GM23338 (cell line): Measurements from ENCODE around the gene FOXP2.

Source experiments
- CREB1 ChIP-seq: fragments of 250-450 bp; sonication (Bioruptor Pico); IDR thresholded peaks from 2 replicates; pipeline ENCODE4 v1.5.0; 2020; ENCODE audit warnings: low read depth, mild to moderate bottlenecking, moderate library complexity
- EZH2 ChIP-seq: fragments of 200-600 bp; sonication (generic); IDR thresholded peaks from one replicate; pipeline ENCODE4 v1.8.0; 2017; ENCODE audit warnings: antibody characterized with exemption, mild to moderate bottlenecking, low read depth; ENCODE audit not compliant: unreplicated experiment
- EZH2phosphoT487 ChIP-seq: fragments of 200-600 bp; sonication (generic); IDR thresholded peaks from one replicate; pipeline ENCODE4 v1.8.1; 2018; ENCODE audit warnings: antibody characterized with exemption; ENCODE audit not compliant: unreplicated experiment
- NANOG ChIP-seq: IDR thresholded peaks from 2 replicates; pipeline ENCODE4 v1.6.1; 2016; ENCODE audit warnings: antibody characterized with exemption, borderline replicate concordance
- POLR2AphosphoS5 ChIP-seq: IDR thresholded peaks from 2 replicates; pipeline ENCODE4 v1.6.1; 2016; ENCODE audit warnings: antibody characterized with exemption, low read depth
- ZNF114 ChIP-seq: fragments of 250-450 bp; sonication (Bioruptor Pico); IDR thresholded peaks from 2 replicates; pipeline ENCODE4 v1.5.0; 2020; ENCODE audit warnings: mild to moderate bottlenecking, moderate library complexity
- TF ChIP-seq, protein P1 (sequence below), 2 experiments: fragments of 200-600 bp in 1 of 2; sonication (generic) in 1 of 2; conservative IDR thresholded peaks; 2 replicates each; pipeline versions ENCODE4 v1.5.1 to v1.6.1; 2016 to 2017; ENCODE audit warnings: antibody characterized with exemption in 2 of 2, low read depth in 2 of 2, mild to moderate bottlenecking in 2 of 2, moderate library complexity in 1 of 2
- TF ChIP-seq, protein P2 (sequence below): IDR thresholded peaks from one replicate; pipeline ENCODE4 v1.6.1; 2018; ENCODE audit warnings: antibody characterized with exemption; ENCODE audit not compliant: unreplicated experiment

DNA sequence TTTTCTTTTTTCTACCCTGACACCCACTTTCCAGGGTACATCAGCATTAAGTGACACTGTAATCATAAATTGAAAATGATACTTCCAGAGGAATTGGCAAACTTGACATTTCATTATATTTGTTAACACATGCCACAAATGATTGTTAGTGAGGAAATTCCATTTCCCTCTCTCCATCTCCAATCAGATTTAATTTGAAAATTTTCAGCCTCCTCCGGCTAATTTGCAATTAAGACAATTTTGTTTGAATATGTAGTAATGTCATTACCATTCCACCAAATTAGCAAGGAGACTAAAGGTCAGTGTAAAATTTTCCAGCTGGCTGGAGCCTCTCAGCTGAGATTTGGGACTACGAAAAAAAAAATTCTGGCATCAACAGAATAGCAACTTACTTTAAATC, 242.7 kb downstream of the FOXP2 start:
- TF ChIP-seq, protein P1, sequence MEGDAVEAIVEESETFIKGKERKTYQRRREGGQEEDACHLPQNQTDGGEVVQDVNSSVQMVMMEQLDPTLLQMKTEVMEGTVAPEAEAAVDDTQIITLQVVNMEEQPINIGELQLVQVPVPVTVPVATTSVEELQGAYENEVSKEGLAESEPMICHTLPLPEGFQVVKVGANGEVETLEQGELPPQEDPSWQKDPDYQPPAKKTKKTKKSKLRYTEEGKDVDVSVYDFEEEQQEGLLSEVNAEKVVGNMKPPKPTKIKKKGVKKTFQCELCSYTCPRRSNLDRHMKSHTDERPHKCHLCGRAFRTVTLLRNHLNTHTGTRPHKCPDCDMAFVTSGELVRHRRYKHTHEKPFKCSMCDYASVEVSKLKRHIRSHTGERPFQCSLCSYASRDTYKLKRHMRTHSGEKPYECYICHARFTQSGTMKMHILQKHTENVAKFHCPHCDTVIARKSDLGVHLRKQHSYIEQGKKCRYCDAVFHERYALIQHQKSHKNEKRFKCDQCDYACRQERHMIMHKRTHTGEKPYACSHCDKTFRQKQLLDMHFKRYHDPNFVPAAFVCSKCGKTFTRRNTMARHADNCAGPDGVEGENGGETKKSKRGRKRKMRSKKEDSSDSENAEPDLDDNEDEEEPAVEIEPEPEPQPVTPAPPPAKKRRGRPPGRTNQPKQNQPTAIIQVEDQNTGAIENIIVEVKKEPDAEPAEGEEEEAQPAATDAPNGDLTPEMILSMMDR (conservative IDR thresholded peaks at IDR 0.05; ENCODE audit: low read depth in 2 of 2), result no peak
- TF ChIP-seq EZH2 (no peak), EZH2phosphoT487 (no peak), CREB1 (no peak), POLR2AphosphoS5 (no peak), ZNF114 (CRISPR knock-in tag) (no peak), NANOG (no peak)
- TF ChIP-seq, protein P2, sequence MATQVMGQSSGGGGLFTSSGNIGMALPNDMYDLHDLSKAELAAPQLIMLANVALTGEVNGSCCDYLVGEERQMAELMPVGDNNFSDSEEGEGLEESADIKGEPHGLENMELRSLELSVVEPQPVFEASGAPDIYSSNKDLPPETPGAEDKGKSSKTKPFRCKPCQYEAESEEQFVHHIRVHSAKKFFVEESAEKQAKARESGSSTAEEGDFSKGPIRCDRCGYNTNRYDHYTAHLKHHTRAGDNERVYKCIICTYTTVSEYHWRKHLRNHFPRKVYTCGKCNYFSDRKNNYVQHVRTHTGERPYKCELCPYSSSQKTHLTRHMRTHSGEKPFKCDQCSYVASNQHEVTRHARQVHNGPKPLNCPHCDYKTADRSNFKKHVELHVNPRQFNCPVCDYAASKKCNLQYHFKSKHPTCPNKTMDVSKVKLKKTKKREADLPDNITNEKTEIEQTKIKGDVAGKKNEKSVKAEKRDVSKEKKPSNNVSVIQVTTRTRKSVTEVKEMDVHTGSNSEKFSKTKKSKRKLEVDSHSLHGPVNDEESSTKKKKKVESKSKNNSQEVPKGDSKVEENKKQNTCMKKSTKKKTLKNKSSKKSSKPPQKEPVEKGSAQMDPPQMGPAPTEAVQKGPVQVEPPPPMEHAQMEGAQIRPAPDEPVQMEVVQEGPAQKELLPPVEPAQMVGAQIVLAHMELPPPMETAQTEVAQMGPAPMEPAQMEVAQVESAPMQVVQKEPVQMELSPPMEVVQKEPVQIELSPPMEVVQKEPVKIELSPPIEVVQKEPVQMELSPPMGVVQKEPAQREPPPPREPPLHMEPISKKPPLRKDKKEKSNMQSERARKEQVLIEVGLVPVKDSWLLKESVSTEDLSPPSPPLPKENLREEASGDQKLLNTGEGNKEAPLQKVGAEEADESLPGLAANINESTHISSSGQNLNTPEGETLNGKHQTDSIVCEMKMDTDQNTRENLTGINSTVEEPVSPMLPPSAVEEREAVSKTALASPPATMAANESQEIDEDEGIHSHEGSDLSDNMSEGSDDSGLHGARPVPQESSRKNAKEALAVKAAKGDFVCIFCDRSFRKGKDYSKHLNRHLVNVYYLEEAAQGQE, result no peak
